ENCODE results near the gene PAGE3.

PAGE3 gene, protein sequence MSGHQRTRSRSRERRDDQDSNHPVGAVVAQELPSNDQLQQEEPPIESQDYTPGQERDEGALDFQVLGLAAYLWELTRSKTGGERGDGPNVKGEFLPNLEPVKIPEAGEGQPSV

DNA sequence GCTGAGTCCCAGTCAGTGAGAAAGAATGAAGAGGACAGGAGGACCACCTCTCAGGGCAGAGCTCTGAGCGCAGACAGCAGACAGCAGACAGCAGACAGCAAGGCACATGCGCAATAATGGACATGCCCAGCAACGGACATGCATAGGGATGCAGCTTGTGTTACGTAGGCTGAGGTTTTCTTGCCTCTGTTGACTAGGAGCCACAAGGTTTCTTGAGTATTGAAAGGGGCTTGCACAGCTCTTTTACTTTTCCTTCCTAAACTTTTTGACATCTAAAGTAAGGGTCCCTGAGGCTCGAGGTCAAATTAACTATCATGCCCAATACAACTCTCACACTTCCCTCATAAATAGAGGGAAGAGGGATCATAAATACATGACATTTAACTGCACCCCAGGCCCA, at the start of gene PAGE3:
PAGE3 (minus strand) TSS at position 101 of the 400 bp plus-strand sequence. CDS start 1,013 bp downstream, outside the sequence.
- no peak for DNase-seq

DNA sequence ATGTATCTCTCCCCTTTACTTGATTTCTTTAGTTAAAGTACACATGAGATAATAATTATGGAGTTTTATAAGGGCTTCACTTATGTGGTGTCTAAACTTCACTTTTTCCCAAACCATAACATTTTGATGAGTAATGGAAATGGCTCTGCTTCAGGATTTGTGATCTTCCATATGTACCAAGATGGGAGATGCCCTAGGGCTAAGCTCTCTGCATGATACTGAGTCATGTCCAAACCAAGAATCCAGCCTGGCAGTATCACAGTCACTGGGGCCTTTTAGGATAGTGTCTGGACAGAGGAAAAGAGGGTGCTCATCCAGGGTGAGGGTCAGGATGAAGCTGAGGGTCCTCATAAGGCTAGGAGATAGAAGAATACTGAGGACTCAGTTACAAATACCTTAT, 47.9 kb upstream of the PAGE3 start:
- DNase-seq, result no peak

DNA sequence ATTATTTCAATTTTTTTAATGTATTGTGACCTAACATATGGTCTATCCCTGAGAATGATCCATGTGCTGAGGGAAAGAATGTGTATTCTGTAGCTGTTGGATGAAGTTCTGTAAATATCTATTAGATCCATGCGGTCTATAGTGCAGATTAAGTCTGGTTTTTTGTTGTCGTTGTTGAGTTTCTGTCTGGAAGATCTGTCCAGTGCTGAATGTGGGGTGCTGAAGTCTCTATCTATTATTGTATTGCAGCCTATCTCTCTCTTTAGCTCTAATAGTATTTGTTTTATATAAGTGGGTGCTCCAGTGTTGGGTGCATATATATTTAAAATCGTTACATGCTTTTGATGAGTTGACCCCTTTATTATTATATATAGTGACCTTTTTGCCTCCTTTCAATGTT, 26.2 kb upstream of the PAGE3 start:
- DNase-seq, result no peak

DNA sequence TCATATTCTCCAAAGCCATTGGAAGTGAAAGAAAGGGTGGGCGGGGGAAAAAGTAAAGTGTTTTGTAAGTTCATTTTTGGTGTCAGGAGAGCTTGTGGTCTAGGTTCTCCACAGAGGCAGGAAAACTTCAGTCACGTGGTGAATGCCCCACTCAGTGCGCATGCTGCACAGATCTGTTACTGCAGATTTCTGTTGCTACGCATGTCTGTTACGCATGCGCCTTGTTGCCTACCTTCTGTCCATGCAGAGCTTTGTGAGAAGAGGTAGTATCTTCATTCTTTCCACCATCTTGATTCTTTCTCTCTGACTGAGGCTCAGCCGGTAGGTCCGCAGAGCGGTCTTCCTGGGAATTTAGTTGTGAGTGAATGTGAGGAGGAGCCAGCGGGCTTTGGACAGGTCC, 15.1 kb upstream of the PAGE3 start:
- no peak for DNase-seq

DNA sequence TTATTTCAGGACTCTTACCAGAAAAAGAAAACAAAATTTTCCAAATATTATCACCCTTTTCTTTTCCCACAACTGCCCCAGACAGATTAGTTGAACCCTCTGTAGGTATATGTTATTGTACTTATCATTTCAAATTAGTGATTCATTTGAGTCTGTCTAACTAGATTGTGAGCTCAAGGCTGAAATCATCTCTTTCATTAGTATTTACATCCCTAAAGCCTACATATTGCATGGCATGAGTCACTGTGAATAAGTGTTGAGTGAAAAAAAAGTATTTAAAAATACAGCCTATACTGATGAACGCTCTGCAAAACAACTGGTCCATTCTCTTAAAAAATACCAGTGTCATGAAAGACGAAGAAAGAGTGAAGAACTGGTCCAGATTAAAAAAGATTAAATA, 3.9 kb downstream of the PAGE3 start:
- no peak for DNase-seq

DNA sequence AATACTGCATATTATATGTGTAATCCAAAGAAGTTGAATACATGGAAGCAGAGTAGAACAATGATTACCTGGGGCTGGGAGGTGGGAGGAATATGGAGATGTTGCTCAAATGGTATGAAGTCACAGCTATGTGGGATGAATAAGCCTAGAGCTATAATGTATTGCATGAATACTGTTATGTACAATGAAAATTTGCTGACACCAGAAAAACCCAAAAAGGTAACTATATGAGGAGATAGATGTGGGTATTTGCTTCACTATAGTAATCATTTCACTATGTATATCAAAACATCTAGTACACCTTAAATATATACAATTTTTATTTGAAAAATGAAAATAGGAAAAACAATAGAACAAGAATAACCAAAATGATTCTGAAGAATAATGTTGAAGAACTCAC, 11.2 kb downstream of the PAGE3 start:
- DNase-seq, result no peak

DNA sequence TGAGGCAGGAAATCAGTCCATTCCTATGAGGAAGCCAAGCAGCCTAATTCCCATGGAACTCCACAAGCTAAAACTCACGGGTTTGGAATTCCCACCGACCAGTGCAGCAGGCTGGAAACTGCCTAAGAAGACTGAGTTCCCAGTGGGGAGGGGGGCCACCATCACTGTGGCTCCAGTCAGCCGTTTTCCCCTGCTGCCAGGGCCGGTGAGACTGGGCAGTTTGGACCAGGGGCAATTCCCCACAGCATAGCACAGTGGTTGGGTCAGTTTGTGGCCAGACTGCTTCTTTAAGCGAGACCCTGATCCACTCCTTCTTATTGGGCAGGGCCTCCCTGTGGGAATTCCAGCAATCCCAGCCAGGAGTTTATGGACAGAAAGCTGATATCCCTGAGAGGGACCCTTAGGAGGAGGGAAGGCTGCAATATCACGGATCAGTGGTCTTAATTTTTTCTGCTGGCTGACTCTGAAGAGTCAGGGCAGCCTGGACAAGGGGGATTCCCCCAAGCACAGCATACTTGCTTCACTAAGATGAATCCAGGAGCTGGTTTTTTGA, 23.9 kb downstream of the PAGE3 start:
- no peak for DNase-seq

DNA sequence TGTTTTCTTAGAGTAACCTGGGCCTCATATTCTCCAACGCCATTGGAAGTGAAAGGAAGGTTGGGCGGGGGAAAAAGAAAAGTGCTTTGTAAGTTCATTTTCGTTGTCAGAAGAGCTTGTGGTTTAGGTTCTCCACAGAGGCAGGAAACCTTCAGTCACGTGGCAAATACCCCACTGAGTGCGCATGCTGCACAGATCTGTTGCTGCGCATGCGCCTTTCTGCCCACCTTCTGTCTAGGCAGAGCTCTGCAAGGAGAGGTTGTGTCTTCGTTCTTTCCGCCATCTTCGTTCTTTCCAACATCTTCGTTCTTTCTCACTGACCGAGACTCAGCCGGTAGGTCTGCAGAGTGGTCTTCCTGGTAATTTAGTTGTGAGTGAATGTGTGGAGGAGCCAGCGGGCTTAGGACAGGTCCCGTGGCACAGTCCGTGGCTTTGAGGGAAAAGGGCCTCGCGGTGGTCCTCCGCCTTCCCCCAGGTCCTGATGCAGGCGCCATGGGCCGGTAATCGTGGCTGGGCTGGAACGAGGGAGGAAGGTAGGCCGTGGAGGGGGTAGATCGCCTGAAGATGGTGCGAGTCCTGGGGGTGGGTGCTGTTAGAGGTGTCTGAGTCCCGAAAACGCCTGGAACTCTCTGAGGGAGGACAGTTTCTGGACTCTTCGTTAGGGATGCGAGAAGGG, 44.5 kb downstream of the PAGE3 start, which contains the start of gene PAGE5:
PAGE5 (plus strand) TSS at position 228 of the 676 bp plus-strand sequence. CDS start 1,037 bp downstream, outside the sequence.
- DNase-seq, result no peak

DNA sequence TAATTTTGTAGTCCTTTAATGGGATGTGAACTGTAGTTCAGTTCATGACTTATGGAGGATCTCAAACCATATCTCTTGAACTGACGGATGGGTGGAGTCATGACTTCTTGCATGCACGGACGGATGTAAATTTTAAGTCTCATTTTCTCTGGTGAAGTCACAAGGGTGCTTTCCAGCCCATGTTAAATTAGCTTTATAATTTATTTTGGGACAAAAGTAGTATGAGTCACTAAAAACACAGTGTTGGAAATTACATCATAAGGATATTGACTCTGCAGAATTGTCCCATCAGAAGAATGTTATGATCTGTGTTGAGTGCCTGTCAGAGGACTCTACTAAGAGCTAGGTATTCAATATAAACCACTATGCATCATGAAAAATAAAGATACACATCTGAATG, 51.3 kb downstream of the PAGE3 start:
- DNase-seq, result no peak

DNA sequence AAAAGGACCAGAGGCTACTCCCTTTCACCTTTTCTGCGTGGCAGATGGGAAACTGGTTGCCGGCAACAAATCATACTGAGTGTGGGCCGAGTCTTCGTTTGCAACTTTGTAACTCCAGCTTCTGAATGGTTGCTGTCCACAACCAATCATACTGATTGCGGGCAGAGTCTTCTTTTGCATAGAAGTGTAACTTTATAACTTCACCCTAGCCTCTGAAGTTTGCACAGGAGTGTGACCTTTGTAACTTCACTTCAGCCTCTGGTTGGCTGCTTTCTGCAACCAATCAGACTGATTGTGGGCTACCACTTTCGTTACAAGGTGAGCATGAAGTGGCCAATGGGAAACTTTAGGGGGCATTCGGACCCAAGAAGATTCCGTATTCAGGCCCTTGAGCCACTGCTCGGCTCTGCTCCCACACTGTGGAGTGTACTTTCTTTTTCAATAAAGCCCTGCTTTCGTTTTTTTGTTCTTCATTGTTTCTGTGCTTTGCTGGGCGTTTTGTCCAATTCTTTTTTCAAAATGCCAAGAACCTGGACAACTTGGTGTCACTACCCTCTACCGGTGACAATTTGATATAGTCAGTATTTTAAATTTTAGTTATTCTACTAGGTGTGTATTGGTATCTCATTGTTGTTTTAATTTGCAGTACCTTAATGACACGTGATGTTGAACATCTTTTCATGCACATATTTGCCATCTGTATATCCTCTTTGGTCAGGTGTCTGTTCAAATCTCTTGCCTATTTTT, 53.6 kb downstream of the PAGE3 start:
- DNase-seq, result no peak

Data from CD4-positive, alpha-beta T cell treated with Interferon gamma for 1 hour (primary cell).